RWPE1 (cell line): ENCODE results near the gene SMYD5.
A peak's percentile ranks its signal among the peaks of the same experiment; 100 is the strongest.

Source experiments
- CTCF ChIA-PET: fragments of 350-600 bp; sonication (Branson Sonifier 250); formaldehyde crosslinking; extraction: SDS; loops from one replicate; lab custom pipeline; 2021; lab: Yijun Ruan, JAX
- POLR2A ChIA-PET: fragments of 400-600 bp; formaldehyde crosslinking; extraction: SDS; loops from one replicate; lab custom pipeline; 2020; ENCODE audit warnings: antibody characterized with exemption; ENCODE audit not compliant: low non-redundant PET; lab: Yijun Ruan, JAX
- DNase-seq: peaks from one replicate; pipeline ENCODE4 v3.0.0; 2012; ENCODE audit warnings: low spot score
- H3K27ac ChIP-seq: fragments of 450-650 bp; 2 replicates; pipeline ENCODE4 v1.5.1; 2017
- TF ChIP-seq, protein P1 (sequence below): fragments of 450-650 bp; conservative IDR thresholded peaks from 2 replicates; pipeline ENCODE4 v1.5.1; 2017; ENCODE audit warnings: low read depth, mild to moderate bottlenecking

SMYD5 gene

DNA sequence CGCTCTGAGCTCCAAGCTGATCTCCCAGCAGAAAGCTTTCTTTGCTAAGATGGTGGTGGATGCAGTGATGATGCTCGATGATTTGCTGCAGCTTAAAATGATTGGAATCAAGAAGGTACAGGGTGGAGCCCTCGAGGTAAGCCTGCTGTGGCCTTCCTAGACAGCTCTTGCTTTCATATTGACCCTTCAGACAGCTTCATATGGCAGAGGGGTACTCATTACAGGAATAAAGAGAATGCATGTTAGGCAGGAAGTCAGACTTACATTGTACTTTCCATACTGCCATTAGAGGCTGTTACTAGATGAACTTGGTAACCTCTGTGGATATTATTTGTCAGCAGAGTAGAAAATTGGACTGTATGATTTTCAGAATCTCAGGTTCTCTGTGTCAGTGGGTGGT, 30.5 kb downstream of the SMYD5 start:
- no peak for DNase-seq
- ChIA-PET POLR2A (interaction anchor here (1.8 kb wide), 1 partner anchor 11 kb away, joined by 12 read pairs; the partner anchor contains the start of genes CCT7 and PRADC1), CTCF (interaction anchor here (0.7 to 1.2 kb wide), 3 partner anchors 22 to 47 kb away, joined by 3 read pairs; no protein-coding TSS in a partner anchor)
- H3K27ac ChIP-seq, result peak overlapping the region; percentile 68
- TF ChIP-seq, protein P1, sequence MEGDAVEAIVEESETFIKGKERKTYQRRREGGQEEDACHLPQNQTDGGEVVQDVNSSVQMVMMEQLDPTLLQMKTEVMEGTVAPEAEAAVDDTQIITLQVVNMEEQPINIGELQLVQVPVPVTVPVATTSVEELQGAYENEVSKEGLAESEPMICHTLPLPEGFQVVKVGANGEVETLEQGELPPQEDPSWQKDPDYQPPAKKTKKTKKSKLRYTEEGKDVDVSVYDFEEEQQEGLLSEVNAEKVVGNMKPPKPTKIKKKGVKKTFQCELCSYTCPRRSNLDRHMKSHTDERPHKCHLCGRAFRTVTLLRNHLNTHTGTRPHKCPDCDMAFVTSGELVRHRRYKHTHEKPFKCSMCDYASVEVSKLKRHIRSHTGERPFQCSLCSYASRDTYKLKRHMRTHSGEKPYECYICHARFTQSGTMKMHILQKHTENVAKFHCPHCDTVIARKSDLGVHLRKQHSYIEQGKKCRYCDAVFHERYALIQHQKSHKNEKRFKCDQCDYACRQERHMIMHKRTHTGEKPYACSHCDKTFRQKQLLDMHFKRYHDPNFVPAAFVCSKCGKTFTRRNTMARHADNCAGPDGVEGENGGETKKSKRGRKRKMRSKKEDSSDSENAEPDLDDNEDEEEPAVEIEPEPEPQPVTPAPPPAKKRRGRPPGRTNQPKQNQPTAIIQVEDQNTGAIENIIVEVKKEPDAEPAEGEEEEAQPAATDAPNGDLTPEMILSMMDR, result no peak

DNA sequence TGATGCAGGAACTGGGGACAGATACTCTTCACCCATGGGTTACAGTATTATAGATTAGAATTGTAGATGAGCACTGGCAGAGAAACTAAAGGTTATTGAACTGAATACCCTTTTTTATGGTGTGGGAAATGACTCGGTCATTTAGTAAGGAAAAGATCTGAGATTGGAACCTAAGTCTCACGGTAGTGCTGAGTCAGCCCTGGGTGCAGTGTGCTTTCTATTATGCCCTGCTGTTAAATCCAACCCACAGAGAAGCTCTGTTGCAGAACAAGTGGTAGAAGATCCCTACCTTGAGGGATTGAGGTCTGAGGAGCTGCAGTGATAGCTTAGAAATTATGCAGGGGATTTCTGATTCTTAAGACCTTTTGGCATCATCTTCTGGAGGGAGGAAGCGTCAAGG, 32.8 kb downstream of the SMYD5 start:
- POLR2A ChIA-PET, result no interaction called here
- DNase-seq, result no peak
- H3K27ac ChIP-seq, result no peak overlapping the region
- CTCF ChIA-PET, result interaction anchor here (0.6 to 1.5 kb wide), 2 partner anchors 11 to 28 kb away, joined by 3 to 4 read pairs; no protein-coding TSS in a partner anchor
- TF ChIP-seq, protein P1, result no peak

DNA sequence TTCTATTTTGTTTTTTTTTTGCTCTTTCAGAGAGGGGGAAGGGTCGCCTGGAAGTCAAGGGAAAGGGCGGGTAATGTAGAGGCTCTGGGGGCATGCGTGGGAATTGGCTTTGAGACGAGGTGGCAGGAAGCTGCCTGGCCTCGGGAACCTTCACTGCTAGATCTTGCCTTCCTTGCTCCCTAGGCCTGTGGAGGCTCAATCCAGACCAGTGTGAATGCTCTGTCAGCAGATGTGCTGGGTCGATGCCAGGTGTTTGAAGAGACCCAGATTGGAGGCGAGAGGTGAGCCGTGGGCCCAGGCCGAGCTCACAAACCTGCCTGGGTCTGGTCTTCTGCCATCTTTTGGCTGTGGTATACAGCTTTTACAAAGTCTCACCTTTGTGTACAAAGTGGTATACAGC, 35.6 kb downstream of the SMYD5 start:
- POLR2A ChIA-PET, result no interaction called here
- TF ChIP-seq, protein P1, result no peak
- CTCF ChIA-PET, result interaction anchor here (1.0 kb wide), 1 partner anchor 11 kb away, joined by 3 read pairs; no protein-coding TSS in a partner anchor
- no peak overlapping the region for H3K27ac ChIP-seq
- DNase-seq, result no peak

DNA sequence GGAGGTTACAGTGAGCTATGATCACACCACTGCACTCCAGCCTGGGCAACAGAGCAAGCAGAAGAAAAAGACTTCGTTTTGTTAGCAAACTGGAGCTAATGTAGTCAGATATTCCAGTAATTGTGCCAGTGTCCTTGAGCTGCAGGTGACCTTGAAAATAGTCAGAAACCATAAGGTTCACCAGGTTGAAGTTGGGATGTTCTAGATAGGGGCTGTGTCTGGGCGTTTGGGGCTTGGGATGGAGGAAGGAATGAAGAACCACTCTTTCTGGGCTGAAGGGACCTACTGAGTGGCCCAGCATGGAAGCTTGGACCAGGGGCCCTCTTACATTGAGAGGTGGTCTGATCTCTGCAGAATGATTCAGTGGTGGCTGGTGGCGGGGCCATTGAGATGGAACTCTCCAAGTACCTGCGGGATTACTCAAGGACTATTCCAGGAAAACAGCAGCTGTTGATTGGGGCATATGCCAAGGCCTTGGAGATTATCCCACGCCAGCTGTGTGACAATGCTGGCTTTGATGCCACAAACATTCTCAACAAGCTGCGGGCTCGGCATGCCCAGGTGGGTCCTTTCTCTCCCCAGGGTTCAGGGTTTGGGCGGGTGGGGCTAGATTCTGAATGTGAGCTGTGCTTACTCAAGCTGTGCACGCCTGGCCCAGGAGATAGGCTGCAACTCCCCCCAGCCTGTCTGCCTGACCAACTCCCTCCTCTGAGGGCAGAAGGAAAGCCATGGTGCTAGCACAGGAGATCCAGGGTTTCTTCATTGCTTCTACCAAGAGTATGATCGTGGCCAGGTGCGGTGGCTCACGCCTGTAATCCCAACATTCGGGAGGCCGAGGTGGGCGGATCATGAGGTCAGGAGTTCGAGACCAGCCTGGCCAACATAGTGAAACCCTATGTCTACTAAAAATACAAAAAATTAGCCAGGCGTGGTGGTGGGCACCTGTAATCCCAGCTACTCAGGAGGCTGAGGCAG, 37.1 kb downstream of the SMYD5 start:
- H3K27ac ChIP-seq, result no peak overlapping the region
- DNase-seq, result no peak
- TF ChIP-seq, protein P1, result no peak
- ChIA-PET POLR2A (no interaction called here), CTCF (interaction anchor here (1.0 kb wide), 1 partner anchor 9 kb away, joined by 3 read pairs; no protein-coding TSS in a partner anchor)

DNA sequence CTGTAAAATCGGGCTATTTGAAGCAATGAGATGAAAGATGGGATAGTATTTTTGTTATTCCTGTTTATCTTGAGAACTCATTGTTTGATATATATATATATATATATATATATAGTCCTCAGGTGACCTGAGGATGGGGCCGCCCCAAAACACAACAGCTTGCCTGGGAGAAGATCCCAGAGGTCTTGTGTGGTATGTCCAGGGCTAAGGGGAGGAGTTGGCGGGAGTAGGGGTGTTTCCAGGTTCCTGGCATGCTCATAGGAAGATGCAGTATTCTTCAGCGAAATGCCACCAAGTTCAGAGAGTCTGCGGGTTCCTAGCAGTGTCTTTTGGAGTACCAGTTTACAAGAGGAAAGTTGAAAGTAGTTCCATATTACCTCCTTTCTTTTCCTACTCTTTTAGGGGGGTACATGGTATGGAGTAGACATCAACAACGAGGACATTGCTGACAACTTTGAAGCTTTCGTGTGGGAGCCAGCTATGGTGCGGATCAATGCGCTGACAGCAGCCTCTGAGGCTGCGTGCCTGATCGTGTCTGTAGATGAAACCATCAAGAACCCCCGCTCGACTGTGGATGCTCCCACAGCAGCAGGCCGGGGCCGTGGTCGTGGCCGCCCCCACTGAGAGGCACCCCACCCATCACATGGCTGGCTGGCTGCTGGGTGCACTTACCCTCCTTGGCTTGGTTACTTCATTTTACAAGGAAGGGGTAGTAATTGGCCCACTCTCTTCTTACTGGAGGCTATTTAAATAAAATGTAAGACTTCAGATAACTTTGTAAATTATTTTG, 38.4 kb downstream of the SMYD5 start:
- TF ChIP-seq, protein P1, result no peak
- no peak for DNase-seq
- ChIA-PET CTCF (no interaction called here), POLR2A (no interaction called here)
- no peak overlapping the region for H3K27ac ChIP-seq

DNA sequence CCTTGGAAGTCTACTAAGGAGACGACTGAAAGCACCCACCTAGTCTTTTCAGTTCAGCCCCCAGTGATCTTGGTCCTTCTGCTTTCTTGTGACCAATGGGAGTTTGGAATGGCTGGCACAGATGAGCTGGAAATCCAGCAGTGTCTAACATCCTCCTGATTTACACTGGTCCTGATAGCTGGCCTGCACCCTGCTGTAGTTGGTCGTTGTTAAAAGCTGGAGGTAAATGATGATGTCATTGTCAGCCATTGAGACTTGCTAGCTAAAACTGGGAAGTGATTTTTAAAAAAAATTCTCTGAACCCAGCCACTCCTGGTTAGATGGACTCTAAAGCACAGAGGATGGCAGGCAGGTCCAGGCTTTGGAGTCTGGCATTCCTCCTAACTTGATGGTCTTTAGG, 39.4 kb downstream of the SMYD5 start:
- CTCF ChIA-PET, result no interaction called here
- POLR2A ChIA-PET, result interaction anchor here (0.6 kb wide), 1 partner anchor 59 kb away, joined by 3 read pairs; no protein-coding TSS in a partner anchor
- TF ChIP-seq, protein P1, result no peak
- DNase-seq, result no peak
- H3K27ac ChIP-seq, result no peak overlapping the region
